GM21717 (cell line): ENCODE data around the gene RARRES1.

Experiments used
- ATAC-seq: cut with Tn5 transposase; IDR thresholded peaks from one replicate; pipeline ENCODE4 v1.9.1; 2021; ENCODE audit warnings: mild to moderate bottlenecking, moderate library complexity; ENCODE audit not compliant: unreplicated experiment

RARRES1 gene

DNA sequence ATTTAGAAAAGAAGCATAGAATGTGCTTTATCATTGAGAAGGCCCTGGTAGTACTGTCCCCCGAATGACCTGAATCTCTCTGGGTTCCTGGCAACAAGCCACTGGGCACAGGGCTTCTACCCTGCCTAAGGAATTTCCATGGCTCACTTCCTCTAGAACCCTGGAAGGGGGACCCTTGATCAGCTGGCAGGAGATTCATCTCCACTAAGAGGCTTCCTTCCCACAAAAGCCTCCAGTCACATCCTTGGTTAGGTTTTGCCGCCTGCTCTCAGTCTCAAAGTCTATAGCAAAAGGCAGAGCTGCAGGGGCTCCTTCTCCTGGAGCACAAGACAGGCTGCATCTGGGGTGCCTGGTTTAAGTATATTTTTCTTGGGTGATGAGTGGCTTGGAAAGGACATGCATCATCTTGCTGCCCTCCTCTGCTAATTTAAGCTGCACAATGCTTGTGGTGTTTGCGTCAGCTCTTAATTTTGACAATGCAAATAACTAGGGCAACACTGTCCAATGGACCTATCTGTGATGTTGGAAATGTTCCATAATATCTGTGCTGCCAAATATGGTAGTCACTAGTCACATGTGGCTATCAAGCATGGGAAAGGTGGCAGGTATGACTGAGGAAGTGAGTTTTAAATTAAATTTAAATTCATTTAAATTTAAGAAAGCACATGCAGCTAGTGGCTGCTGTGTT, 33.4 kb upstream of the RARRES1 start:
- no peak for ATAC-seq

GRCh38 chr3:158763421-158763820, 31.2 kb upstream of the RARRES1 start:
- no peak for ATAC-seq

- no peak for ATAC-seq
These were observed 30.4 kb upstream of the RARRES1 start for GRCh38 chr3:158762701-158763100.

DNA sequence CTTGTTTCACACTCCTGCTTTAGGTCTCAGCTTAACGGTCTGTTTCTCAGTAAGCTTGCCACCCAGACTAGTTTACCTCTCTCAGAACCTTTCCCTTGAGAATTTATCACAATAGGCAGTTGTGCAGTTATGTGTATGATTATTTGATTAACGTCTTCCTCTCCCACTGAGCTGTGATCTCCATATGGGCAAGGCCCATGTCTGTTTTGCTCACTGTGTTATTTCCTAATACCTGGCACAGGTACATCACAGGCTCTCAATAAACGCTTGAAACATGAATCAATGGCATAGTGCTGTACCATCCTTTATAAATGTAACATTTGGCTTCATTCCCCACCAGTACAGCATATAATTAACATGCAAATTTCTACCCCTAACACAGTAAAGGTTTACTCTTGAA, 29.1 kb upstream of the RARRES1 start:
- ATAC-seq, result no peak

- ATAC-seq, result no peak
These were observed 23.2 kb upstream of the RARRES1 start for GRCh38 chr3:158755421-158755820.

DNA sequence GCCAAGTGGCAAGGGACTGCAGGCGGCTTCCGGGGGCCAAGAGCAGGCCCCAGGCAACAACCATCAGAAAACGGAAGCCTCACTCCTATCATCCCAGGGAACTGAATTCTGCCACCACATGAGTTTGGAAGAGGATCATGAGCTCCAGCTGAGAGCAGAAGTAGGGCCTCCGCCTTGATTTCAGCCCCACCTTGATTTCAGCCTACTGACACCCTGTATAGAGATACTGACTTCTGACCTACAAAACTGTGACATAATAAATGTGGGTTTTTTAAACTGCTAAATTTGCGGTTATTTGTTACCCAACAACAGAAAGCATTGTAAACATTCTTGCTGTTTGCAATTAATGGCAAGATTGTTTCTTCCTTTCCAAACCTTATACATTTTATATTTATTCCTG, 21.6 kb upstream of the RARRES1 start:
- ATAC-seq, result no peak

GRCh38 chr3:158751316-158751715, 19.1 kb upstream of the RARRES1 start:
- no peak for ATAC-seq

DNA sequence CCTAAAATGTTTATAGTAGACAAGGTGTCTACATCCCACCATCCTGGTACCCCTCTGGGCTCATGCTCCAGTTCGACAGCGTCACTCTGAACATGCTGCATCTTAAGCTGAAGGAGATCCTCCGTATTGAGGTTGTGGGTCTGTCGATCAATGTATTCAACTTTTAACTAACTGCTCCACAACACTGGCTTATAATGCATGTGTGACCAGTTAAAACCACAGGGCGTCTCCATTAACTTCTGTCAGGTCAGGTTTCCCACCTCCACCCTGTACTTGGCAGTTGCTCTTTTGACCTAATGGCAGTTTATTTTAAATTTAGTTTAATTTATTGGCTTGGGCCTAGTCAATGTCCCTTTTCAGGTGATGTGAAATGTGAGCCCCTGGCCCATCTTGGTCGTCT, 17.8 kb upstream of the RARRES1 start:
- no peak for ATAC-seq

DNA sequence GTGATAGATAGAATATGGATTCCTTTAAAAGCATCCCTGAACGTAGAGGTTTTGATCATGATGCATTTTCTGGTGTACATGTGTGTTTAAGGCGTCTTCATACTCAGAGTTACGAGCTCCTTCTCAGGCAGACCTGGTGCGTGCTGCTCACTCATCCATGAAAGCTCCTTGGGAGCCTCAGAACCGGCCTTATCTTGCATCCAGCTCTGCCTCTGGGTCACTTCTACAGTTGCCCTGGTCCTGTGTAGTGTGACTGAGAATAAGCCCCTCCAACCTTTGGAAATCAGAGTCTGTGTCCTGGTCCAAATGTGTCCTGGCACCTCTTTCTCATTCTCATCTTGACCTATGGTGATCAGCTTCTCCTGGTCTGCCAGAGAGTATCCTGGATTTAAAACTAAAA, 17.3 kb upstream of the RARRES1 start:
- no peak for ATAC-seq

DNA sequence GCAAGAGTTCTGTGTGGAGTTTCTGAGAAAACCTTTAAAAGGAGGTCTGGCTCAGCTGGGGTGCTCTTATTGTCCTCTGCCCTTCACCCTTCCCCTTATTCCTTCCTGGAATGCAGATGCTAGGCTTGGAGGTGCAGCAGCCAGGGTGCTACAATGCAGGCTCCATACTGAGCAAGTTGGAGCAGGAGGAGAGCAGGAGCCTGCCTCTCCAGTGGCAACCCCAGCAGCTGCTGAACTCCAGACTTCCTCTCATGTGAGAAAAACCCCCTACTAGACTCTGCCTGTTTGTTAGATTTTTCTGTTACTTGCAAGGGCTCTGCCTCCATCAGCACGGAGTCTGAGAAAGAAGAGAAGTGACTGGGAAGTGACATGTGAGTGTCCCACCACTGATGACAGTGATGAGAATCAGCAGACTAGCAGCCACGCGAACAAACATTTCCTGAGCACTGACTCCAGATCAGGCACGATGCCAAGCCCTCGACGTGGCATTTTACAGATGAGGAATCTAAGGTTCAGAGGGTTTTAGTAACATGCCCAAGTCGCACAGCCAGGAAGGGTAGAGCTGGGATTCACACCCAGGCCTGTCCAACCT, 16.1 kb upstream of the RARRES1 start:
- no peak for ATAC-seq

GRCh38 chr3:158747417-158747816, 15.2 kb upstream of the RARRES1 start:
- ATAC-seq, result peak; percentile 13

- ATAC-seq, result no peak
These were observed 13.3 kb upstream of the RARRES1 start for GRCh38 chr3:158745551-158745950.

DNA sequence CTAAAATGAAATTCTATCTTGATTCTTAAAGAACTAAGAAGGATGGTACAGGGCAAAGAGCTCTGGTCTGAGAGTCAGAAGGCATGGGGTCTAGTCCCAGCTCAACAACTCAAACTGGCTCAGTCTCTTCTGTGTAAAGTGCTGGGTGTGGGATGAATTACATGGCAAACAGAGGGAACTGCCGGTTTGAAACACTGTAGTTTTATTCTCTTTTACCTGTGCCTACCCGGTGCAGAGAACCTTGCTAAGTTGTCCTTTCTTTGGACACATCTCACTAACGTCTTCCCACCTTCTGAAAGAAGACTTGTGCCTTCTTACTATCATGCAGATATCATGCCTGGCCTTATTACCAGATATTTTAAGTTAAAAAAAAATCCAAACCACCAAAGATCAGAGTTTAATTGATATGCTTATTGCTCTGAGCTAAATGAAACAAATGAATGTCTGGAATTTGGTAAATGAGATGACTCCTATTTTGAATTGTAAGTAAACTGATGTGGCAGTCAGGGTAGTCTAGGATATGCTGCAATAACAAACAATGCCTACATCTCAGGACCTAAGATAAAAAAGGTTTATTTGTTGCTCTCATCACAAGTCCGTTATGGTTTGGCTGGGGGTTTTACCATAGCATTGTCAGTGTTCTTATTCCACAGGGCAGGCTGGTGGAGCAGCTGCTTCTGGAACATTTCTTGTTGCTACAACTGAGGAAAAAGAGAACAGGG, 12.5 kb upstream of the RARRES1 start:
- ATAC-seq, result no peak

DNA sequence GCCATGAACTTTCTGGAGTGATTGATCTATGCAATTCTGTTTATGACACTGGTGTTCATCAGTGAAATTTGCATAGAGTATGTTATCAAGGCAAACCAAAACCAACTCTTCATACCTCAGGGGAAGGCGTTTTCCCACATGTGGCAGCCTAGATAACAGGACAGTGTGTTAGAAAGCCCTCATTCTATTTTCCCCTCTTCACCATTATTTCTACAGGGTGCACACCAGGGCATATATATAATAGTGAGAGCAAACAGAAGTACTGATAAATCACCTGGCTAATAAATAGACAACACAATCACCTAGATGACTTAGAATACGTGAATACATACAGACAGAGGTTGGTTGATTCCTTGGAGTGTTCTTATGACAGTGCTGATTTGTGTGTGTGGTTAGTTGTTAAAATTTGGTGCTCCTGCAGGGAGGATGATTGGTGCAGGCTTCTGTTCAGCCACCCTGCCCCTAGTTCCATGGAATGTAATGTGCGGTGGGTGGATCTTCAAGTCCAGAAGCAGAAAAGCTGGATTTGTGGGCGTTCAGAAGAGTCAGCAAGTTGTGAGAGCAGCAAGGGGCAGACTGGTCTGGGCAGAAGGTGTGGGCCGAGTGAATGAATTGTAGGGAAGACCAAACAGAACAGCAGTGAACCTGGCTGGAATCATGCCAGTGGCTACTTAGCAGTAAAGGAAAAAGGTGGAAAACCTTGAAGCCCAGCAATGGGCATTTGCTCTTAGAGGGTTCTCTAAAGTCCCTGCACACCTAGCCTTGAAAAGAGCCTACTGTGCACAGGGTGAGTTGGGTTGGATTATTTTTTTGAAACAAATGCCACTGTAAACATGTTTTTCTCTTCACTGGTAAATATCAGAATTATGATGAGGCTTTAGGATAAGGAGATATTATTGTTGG, 11.7 kb upstream of the RARRES1 start:
- ATAC-seq, result no peak

- no peak for ATAC-seq
These were observed 10.8 kb upstream of the RARRES1 start for GRCh38 chr3:158742871-158743663.

- no peak for ATAC-seq
These were observed 7.4 kb upstream of the RARRES1 start for GRCh38 chr3:158739661-158740060.

DNA sequence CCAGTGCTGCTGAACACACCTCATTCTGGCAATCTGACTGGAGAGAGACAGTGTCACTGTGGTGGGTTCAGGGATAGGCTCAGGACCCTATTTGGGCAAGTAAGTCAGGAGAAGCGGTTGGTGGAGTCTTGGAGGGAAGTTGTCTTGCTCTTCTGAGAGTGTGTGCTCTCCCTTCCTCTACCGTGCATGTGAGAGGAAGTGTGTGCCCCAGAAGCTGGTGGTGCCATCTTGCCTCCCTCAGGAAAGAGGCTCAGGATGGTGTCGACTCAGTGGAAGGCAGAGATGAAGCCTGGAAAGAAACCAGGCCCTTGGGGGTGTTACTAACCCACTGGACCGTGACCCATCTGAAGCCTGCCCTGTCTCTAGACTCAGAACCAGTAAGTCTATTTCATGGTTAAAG, 6.8 kb upstream of the RARRES1 start:
- no peak for ATAC-seq

GRCh38 chr3:158738653-158739052, 6.4 kb upstream of the RARRES1 start:
- no peak for ATAC-seq

DNA sequence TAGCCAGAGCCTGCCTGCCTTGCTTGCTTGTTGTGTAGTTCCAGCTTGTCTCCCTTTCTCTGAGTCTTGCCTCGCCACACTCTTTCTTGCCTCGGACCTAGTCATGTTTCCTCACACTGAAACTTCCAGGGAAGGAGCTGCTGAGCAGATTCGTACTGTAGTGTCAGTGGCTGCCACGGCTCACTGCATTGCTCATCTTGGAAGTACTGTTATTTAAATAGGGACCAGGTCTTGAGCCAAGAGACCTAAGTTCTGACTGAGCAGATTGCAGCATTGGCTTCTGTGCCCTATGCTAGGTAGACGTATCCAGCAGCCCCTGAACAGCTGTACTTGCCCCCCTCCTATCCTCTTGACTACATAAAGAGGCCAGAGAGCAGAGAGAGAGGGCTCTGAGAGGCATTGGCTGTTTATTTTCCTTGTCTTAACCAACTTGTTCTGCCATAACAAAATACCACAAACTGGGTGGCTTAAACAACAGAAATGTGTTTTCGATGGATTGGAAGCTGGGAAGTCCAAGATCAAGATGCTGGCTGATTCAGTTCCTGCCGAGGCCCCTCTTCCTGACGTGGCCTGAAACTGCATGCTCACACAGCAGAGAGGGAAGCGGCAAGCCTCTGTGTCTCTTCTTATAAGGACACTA, 5.8 kb upstream of the RARRES1 start:
- ATAC-seq, result no peak

GRCh38 chr3:158737410-158737809, 5.2 kb upstream of the RARRES1 start:
- no peak for ATAC-seq
